Parathyroid adenoma (tissue), 2 donors: ENCODE data around the gene FAM76A.

Source experiments
- H2AFZ ChIP-seq: fragments of 300-600 bp; sonication (generic); one replicate; pipeline ENCODE4 v1.7.0; 2017; ENCODE audit warnings: antibody characterized with exemption, mild to moderate bottlenecking
- H3K27ac ChIP-seq: fragments of 300-600 bp; sonication (generic); one replicate; pipeline ENCODE4 v1.7.0; 2017
- H3K27me3 ChIP-seq: fragments of 300-600 bp; sonication (generic); one replicate; pipeline ENCODE4 v1.7.0; 2017; ENCODE audit warnings: low read length; ENCODE audit not compliant: control insufficient read depth, insufficient read depth
- H3K36me3 ChIP-seq: fragments of 300-600 bp; sonication (generic); one replicate; pipeline ENCODE4 v1.7.0; 2017; ENCODE audit warnings: low read length; ENCODE audit not compliant: control insufficient read depth, insufficient read depth
- H3K4me1 ChIP-seq: fragments of 300-600 bp; sonication (generic); one replicate; pipeline ENCODE4 v1.7.0; 2017; ENCODE audit warnings: control low read depth
- H3K4me2 ChIP-seq: fragments of 300-600 bp; sonication (generic); one replicate; pipeline ENCODE4 v1.7.0; 2017; ENCODE audit warnings: low read length
- H3K4me3 ChIP-seq: fragments of 300-600 bp; sonication (generic); one replicate; pipeline ENCODE4 v1.7.0; 2017; ENCODE audit warnings: low read depth, low read length
- H3K79me2 ChIP-seq: fragments of 300-600 bp; sonication (generic); one replicate; pipeline ENCODE4 v1.7.0; 2017; ENCODE audit warnings: control low read depth
- H3K9ac ChIP-seq: fragments of 300-600 bp; sonication (generic); one replicate; pipeline ENCODE4 v1.7.0; 2017; ENCODE audit warnings: mild to moderate bottlenecking
- H3K9me3 ChIP-seq: fragments of 300-600 bp; sonication (generic); one replicate; pipeline ENCODE4 v1.7.0; 2017; ENCODE audit warnings: low read length; ENCODE audit not compliant: control insufficient read depth
- CTCF ChIP-seq: fragments of 300-600 bp; sonication (generic); IDR thresholded peaks from one replicate; pipeline ENCODE4 v1.7.0; 2017; ENCODE audit warnings: antibody characterized with exemption, mild to moderate bottlenecking
- donor health status: primary hyperparathyroidism.

Gene FAM76A

GRCh38 chr1:27762033-27762432 lies 36.3 kb downstream of the FAM76A start:
- no peak overlapping the region for H3K4me2 ChIP-seq
- no peak overlapping the region for H3K4me3 ChIP-seq
- H3K36me3 ChIP-seq: no peaks in the 10 kb centered on the region
- no peak overlapping the region for H3K27ac ChIP-seq
- no peaks in the 10 kb centered on the region for H3K9me3 ChIP-seq
- no peak for TF ChIP-seq CTCF
- H3K9ac ChIP-seq: no peak overlapping the region
- H3K27me3 ChIP-seq: no peaks in the 10 kb centered on the region
- no peaks in the 10 kb centered on the region for H3K79me2 ChIP-seq
- H3K4me1 ChIP-seq: no peaks in the 10 kb centered on the region
- H2AFZ ChIP-seq: no peak overlapping the region

GRCh38 chr1:27763358-27763757 lies 37.6 kb downstream of the FAM76A start:
- no peaks in the 10 kb centered on the region for H3K36me3 ChIP-seq

GRCh38 chr1:27770293-27770830 lies 44.6 kb downstream of the FAM76A start:
- TF ChIP-seq CTCF: no peak
- Histone ChIP-seq H3K9ac (no peak overlapping the region), H3K79me2 (peaks cover 2% of the 10 kb centered on the region), H3K4me1 (no peaks in the 10 kb centered on the region), H3K27ac (no peak overlapping the region), H3K4me3 (no peak overlapping the region), H3K36me3 (no peaks in the 10 kb centered on the region), H3K27me3 (no peaks in the 10 kb centered on the region), H2AFZ (no peak overlapping the region), H3K9me3 (no peaks in the 10 kb centered on the region), H3K4me2 (no peak overlapping the region)

More at GRCh38 chr1:27763358-27763757, 37.6 kb downstream of the FAM76A start:
- TF ChIP-seq CTCF: no peak
- Histone ChIP-seq H3K27ac (no peak overlapping the region), H3K27me3 (no peaks in the 10 kb centered on the region), H3K4me2 (no peak overlapping the region), H3K79me2 (no peaks in the 10 kb centered on the region), H2AFZ (no peak overlapping the region), H3K4me1 (no peaks in the 10 kb centered on the region), H3K9me3 (no peaks in the 10 kb centered on the region), H3K4me3 (no peak overlapping the region), H3K9ac (no peak overlapping the region)

GRCh38 chr1:27772036-27772931 lies 46.5 kb downstream of the FAM76A start:
- Histone ChIP-seq H3K4me2 (peak overlapping the region; percentile 57), H3K4me1 (no peaks in the 10 kb centered on the region), H3K9ac (no peak overlapping the region), H3K27me3 (no peaks in the 10 kb centered on the region), H3K4me3 (peak overlapping the region; percentile 86), H3K27ac (peak overlapping the region; percentile 91), H3K9me3 (no peaks in the 10 kb centered on the region), H2AFZ (peak overlapping the region; percentile 89), H3K79me2 (peaks cover 8% of the 10 kb centered on the region), H3K36me3 (no peaks in the 10 kb centered on the region)
- TF ChIP-seq CTCF: no peak
